A673 (cell line): Measurements from ENCODE around the gene NPBWR2.

Experiments
- CTCF ChIP-seq: fragments of 300-800, 200-600 bp; sonication (generic); conservative IDR thresholded peaks from 2 replicates; pipeline ENCODE4 v1.5.1; 2017; ENCODE audit warnings: low read depth, mild to moderate bottlenecking, antibody characterized with exemption, low read length, moderate library complexity, mixed read lengths
- EZH2 ChIP-seq: fragments of 200-600 bp; sonication (generic); IDR thresholded peaks from 2 replicates; pipeline ENCODE4 v1.6.1; 2017; ENCODE audit warnings: borderline replicate concordance, low read depth, mild to moderate bottlenecking, mixed read lengths, antibody characterized with exemption, low read length; ENCODE audit not compliant: poor library complexity, severe bottlenecking

- no peak for TF ChIP-seq CTCF
- no peak for TF ChIP-seq EZH2
These were observed 8.1 kb downstream of the NPBWR2 start for GRCh38 chr20:64099086-64099786.
